ENCODE measurements around the gene MYO5B. TPM values are rescaled to one million over a fixed set of nuclear protein-coding genes. Genes with fewer than 3 reads are reported as not detected.

The MYO5B gene
- total RNA-seq, 4 donors from 2014 or later, result 53.1 to 74.8 (median 55.2) TPM

DNA sequence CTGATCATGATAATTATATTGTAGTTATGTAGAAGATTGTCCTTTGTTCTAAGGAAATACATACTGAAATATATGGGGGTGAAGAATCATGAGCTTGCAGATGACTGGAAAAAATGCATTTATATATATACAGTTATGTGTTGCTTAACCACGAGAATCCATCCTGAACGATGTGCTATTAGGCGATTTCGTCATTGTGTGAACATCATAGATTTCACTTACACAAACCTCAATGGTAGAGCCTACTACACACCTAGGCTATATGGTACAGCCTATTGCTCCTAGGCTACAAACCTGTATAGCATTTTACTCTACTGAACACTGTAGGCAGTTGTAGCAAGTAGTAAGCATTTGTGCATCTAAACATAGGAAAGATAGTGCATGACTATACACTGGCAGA is 379.0 kb downstream of the MYO5B start:
- intact Hi-C loops (cut with DNase I; ENCODE audit: low total_unique reads), result no loop called here

DNA sequence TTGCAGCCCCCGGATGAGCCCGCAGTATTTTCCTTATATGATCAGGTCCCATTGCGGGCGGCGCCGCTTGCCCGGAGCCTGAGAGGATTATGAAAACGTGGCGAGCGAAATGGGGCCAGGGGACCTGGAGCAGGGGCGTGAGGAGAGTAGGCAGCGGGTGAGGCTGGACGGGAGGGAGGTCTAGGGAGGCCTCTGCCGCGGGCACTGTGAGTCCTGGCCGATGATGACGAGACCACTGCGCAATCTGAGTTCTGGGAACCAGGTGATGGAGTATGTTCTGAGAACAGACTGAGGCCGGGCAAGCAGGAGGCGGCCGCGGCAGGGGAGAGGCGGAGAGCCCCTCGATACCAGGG is 380.8 kb downstream of the MYO5B start:
- H3K4me3 ChIP-seq (ENCODE audit: low read depth, poor library complexity, severe bottlenecking), result peak overlapping the region; percentile 71
- WGBS, 2 donors, result 1% methylated on average over 22 to 23 of the region's 24 CpGs
- intact Hi-C loops (cut with DNase I; ENCODE audit: low total_unique reads), result no loop called here
- peak; percentile 56 to 94 for DNase-seq (ENCODE audit: low spot score in 2 of 2)
- TF ChIP-seq, protein P1, sequence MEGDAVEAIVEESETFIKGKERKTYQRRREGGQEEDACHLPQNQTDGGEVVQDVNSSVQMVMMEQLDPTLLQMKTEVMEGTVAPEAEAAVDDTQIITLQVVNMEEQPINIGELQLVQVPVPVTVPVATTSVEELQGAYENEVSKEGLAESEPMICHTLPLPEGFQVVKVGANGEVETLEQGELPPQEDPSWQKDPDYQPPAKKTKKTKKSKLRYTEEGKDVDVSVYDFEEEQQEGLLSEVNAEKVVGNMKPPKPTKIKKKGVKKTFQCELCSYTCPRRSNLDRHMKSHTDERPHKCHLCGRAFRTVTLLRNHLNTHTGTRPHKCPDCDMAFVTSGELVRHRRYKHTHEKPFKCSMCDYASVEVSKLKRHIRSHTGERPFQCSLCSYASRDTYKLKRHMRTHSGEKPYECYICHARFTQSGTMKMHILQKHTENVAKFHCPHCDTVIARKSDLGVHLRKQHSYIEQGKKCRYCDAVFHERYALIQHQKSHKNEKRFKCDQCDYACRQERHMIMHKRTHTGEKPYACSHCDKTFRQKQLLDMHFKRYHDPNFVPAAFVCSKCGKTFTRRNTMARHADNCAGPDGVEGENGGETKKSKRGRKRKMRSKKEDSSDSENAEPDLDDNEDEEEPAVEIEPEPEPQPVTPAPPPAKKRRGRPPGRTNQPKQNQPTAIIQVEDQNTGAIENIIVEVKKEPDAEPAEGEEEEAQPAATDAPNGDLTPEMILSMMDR (IDR thresholded peaks at IDR 0.05), result no peak
- no peak for TF ChIP-seq POLR2A (IDR thresholded peaks at IDR 0.05)

More for the DNA sequence above, 379.0 kb downstream of the MYO5B start:
- no peak overlapping the region for H3K4me3 ChIP-seq (ENCODE audit: low read depth, poor library complexity, severe bottlenecking)
- TF ChIP-seq, protein P1 (IDR thresholded peaks at IDR 0.05), result no peak
- no peak for TF ChIP-seq POLR2A (IDR thresholded peaks at IDR 0.05)
- 84 to 86% methylated on average over 4 of the region's 4 CpGs for WGBS, 2 donors
- no peak for DNase-seq (ENCODE audit: low spot score in 2 of 2)

DNA sequence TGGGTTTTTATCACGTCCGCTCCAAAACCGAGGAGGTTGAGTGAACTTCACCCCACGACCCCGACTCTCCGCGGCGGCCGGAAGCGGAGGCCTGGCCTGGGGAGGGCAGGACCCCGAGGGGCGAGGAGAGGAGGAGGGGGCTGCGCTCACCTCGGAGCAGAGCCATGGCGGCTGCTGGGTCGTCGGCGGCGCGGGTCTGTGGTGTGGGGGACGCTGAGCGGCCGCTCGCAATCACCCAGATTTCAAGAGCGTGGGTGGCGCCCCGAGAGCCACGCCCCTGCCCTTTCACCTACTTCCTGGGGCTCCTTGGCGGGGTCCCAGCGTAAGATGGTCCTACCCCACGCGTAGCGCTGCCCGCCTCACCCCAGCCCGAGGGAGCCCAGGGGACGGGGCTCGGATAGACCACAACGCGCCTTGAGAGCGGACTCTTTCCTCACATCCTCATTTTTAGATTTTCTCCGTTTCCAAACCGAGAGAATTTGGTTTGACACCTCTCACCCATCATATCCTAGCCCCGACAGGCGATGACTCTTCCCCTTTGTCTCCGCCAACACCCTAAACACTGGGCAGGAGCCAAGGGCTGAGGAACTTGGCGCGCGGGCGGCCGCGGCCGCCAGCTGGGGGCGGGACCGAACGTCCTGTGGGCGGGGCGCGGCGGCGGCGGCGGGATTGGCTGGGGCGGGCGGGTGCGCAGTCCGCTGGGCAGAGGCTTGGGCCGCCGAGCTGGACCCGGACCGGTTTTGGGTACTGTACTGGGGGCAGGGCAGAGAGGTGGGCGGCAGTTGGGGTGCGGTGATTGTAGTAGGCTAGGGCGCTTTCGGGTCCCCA is 381.4 kb downstream of the MYO5B start, which contains the start of gene ACAA2:
TSS of gene ACAA2 (minus strand) at position 215 of the 828 bp plus-strand sequence. CDS start at position 166, 49 bp downstream.
- H3K4me3 ChIP-seq (ENCODE audit: low read depth, poor library complexity, severe bottlenecking), result peak within 1 kb of the TSS; percentile 71
- WGBS, 2 donors, result 0 to 1% methylated on average over 36 to 38 of the region's 74 CpGs
- peak; percentile 81 to 97 for DNase-seq (ENCODE audit: low spot score in 2 of 2)
- peak in 1 of 2 donors; percentile 42 for TF ChIP-seq POLR2A (IDR thresholded peaks at IDR 0.05)
- TF ChIP-seq, protein P1 (IDR thresholded peaks at IDR 0.05), result no peak
- intact Hi-C loops (cut with DNase I; ENCODE audit: low total_unique reads), result no loop called here

DNA sequence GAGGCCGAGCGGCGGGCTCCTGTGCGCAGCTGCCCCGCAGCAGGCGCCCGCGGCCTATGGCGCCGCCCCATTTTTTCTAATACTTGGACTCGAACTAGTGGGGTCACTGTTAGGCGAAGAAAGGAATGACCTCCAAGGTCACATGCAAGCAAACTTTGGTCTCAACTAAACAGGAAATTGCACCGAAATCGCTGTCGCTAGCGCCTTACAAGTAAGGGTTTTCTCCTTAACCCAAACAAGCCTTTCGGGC is 382.0 kb downstream of the MYO5B start:
- intact Hi-C loops (cut with DNase I; ENCODE audit: low total_unique reads), result no loop called here
- no peak for TF ChIP-seq POLR2A (IDR thresholded peaks at IDR 0.05)
- TF ChIP-seq, protein P1 (IDR thresholded peaks at IDR 0.05), result no peak
- peak; percentile 31 to 86 for DNase-seq (ENCODE audit: low spot score in 2 of 2)
- WGBS, 2 donors, result 26 to 32% methylated on average over 17 of the region's 17 CpGs
- H3K4me3 ChIP-seq (ENCODE audit: low read depth, poor library complexity, severe bottlenecking), result peak overlapping the region; percentile 71

DNA sequence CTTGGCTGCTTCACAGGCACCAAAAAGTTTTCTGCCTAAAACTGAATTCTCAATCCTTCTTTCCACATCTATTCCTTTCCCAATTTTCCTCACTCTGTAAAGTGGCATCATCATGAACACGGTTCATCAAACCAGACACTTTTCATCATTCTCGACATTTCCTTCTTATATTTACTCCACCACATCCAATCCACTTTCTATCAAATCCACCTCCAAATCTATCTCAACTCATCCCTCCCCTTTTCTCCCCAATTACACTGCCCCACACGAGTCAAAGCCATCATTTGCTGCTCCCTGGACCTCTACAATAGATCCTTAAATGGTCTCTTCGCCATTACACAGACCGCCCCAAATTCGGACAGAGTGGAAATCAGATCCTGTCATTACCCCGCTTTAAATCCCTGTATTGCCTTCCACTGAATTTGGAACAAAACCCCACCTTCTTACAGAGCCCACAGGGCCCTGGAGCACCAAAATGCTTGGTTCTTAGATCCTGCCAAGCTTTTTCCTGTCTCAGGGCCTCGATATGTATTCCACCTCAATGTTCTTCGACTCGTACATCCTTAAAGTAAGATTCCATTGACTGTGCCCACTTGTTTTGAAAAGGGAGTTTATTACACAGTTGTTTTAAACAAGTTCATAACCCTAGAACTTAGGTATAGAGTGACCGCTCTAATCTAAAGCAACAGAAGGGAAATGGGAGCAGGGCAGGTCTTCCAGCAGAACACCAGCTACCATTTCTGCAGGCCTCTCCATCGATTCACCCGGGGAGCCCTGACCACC is 382.5 kb downstream of the MYO5B start:
- TF ChIP-seq, protein P1 (IDR thresholded peaks at IDR 0.05), result no peak
- no peak for TF ChIP-seq POLR2A (IDR thresholded peaks at IDR 0.05)
- peak overlapping the region; percentile 71 for H3K4me3 ChIP-seq (ENCODE audit: low read depth, poor library complexity, severe bottlenecking)
- DNase-seq (ENCODE audit: low spot score in 2 of 2), result no peak
- intact Hi-C loops (cut with DNase I; ENCODE audit: low total_unique reads), result no loop called here
- WGBS, 2 donors, result 59 to 65% methylated on average over 13 of the region's 13 CpGs

All from lower leg skin (tissue), 4 donors.